HEK293T (cell line): ENCODE data around the gene FAM114A1.

Experiments
- ARNT ChIP-seq: fragments of 450-650 bp; IDR thresholded peaks from 2 replicates; pipeline ENCODE4 v1.6.1; 2017; ENCODE audit warnings: mild to moderate bottlenecking
- ELF4 ChIP-seq: fragments of 450-650 bp; IDR thresholded peaks from 2 replicates; pipeline ENCODE4 v1.6.1; 2017; ENCODE audit warnings: antibody characterized with exemption
- FOXM1 ChIP-seq: fragments of 450-650 bp; IDR thresholded peaks from 2 replicates; pipeline ENCODE4 v1.6.1; 2017; ENCODE audit warnings: mild to moderate bottlenecking, borderline replicate concordance
- HDGF ChIP-seq: fragments of 450-650 bp; IDR thresholded peaks from 2 replicates; pipeline ENCODE4 v1.6.1; 2017; ENCODE audit warnings: antibody characterized with exemption, borderline replicate concordance
- L3MBTL2 ChIP-seq: fragments of 450-650 bp; conservative IDR thresholded peaks from 2 replicates; pipeline ENCODE4 v1.6.1; 2016; ENCODE audit warnings: mild to moderate bottlenecking
- NFRKB ChIP-seq: fragments of 450-650 bp; IDR thresholded peaks from 2 replicates; pipeline ENCODE4 v1.6.1; 2016; ENCODE audit warnings: mild to moderate bottlenecking, moderate library complexity
- PKNOX1 ChIP-seq: fragments of 450-650 bp; IDR thresholded peaks from 2 replicates; pipeline ENCODE4 v1.6.1; 2016
- SP1 ChIP-seq: fragments of 450-650 bp; IDR thresholded peaks from 2 replicates; pipeline ENCODE4 v1.6.1; 2017
- TARDBP ChIP-seq: fragments of 450-650 bp; IDR thresholded peaks from 2 replicates; pipeline ENCODE4 v1.6.1; 2016

DNA sequence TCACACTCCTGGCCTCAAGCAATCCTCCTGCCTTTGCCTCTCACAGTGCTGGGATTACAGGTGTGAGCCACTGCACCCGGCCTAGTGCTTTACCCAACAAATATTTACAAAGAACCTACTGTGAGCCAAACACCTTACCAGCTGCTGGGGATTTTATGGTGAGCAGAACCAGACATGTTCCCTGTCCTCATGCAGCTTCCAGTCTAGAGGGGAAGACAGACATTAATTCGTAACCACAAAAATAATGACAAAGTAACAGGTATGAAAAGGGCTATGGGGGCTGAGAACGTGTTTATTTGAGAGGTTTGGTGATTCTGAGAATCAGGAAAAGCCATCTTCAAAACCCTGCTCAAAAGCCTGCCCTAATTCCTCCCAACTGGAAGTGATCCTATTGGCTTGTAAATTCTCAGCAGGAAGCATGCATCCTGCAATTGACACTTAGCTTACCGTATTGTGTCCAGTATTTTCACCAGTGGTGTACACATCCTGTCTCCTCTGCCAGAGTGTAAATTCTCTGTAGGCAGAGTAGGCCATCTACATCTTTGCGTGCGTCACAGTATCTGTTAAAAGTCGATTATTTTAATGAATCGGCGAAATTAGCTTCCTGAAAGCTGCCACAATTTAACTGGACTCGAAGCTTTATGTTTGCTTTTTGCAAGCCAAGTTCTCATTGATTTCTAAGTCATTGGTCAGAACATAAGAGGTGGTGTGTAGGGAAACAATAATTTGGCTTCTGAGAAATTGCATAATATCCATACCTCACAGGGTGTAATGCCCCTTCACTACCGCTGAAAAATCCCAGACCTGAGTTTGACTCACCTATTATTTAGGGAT, 97.6 kb downstream of the FAM114A1 start:
- TF ChIP-seq SP1 (no peak), FOXM1 (no peak), ARNT (no peak), PKNOX1 (no peak), L3MBTL2 (no peak), HDGF (no peak), ELF4 (no peak), TARDBP (no peak), NFRKB (no peak)
